ENCODE results near the gene TOLLIP.

TOLLIP gene

DNA sequence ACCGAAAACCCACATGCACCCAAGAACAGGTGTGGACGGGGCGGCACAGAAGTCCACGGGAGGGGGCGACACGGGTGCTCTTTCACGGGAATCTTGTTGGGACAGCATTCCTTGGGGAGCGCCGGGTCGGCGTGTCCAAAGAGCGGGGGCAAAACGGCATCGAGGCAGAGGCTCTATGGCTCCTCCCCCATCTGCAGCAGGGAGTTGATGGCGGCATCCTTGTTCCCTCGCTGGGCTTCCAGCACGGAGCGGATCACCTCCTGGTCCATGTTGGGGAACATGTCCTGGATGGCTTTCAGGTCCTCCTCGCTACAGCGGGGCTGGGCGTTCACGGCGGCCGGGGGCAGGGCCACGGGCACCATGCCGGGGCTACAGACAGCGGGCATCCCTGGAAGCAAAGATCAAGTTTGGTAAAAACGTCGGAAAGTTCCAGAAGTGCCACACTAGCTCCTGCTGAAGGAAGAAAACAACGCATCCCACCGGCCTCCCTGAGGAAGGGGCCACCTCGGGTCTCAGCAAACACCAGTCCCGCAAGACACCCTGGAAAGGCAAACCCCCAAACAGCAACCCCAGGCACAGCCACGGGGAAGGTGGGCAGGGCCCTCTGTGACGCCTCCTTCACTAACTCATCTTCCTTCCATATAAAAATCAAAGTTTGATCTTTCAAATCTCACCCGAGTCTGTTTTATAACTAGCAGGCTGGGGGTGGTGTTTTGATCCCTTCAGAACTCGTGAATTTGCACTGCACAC lies 32.4 kb downstream of the TOLLIP start:
- Histone ChIP-seq H3K79me2 (no peaks in the 10 kb centered on the region), H3K27ac (no peak overlapping the region), H3K9ac (no peak overlapping the region), H3K9me3 (ENCODE audit: control insufficient read depth, low read length) (no peaks in the 10 kb centered on the region), H3K4me3 (ENCODE audit: low read depth, low read length) (no peak overlapping the region), H3K36me3 (ENCODE audit: control insufficient read depth, insufficient read depth, low read length) (no peaks in the 10 kb centered on the region), H3K4me2 (ENCODE audit: low read length) (no peak overlapping the region), H3K27me3 (ENCODE audit: control insufficient read depth, insufficient read depth, low read length) (no peaks in the 10 kb centered on the region), H2AFZ (no peak overlapping the region), H3K4me1 (no peaks in the 10 kb centered on the region)
- TF ChIP-seq, protein P1, sequence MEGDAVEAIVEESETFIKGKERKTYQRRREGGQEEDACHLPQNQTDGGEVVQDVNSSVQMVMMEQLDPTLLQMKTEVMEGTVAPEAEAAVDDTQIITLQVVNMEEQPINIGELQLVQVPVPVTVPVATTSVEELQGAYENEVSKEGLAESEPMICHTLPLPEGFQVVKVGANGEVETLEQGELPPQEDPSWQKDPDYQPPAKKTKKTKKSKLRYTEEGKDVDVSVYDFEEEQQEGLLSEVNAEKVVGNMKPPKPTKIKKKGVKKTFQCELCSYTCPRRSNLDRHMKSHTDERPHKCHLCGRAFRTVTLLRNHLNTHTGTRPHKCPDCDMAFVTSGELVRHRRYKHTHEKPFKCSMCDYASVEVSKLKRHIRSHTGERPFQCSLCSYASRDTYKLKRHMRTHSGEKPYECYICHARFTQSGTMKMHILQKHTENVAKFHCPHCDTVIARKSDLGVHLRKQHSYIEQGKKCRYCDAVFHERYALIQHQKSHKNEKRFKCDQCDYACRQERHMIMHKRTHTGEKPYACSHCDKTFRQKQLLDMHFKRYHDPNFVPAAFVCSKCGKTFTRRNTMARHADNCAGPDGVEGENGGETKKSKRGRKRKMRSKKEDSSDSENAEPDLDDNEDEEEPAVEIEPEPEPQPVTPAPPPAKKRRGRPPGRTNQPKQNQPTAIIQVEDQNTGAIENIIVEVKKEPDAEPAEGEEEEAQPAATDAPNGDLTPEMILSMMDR (IDR thresholded peaks at IDR 0.05), result no peak

DNA sequence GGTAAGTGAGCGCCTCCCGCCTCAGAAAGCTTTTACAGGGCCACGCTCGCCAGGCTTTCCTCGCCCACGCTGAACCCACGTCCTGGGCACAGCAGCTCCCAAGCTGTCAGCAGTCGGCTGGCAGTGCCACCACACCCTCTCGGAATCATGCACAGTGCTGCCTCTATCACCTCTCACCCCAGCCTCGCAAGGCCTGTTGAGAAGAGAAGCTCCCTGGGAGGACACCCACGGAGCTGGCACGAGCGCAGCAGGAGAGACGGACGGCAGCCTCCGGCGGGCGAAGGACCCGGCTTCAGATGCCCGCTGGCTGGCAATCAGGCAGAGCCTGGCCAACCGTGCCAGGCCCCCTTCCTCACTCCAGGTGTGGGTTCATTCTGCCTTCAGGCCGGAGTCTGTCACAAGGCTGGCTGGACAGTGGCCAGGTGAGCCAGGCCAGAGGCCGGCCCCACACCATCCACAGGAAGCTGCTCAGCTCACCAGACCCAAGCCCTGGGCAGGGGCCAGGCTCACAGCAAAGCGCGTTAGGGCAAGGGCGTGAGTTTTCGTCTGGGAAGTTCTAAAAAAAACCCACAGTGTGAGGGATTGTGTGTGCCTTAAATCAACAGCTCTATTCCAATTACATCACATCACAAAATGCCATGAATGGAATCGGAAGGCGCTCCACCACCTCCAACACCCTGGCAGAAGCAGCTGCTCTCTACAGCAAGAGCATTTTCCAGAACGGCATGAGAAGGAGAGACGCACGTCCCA lies 33.2 kb downstream of the TOLLIP start:
- Histone ChIP-seq H3K27ac (no peak overlapping the region), H3K36me3 (ENCODE audit: control insufficient read depth, insufficient read depth, low read length) (no peaks in the 10 kb centered on the region), H3K9me3 (ENCODE audit: control insufficient read depth, low read length) (no peaks in the 10 kb centered on the region), H3K27me3 (ENCODE audit: control insufficient read depth, insufficient read depth, low read length) (no peaks in the 10 kb centered on the region), H3K4me1 (no peaks in the 10 kb centered on the region), H3K4me3 (ENCODE audit: low read depth, low read length) (no peak overlapping the region), H3K79me2 (no peaks in the 10 kb centered on the region), H2AFZ (no peak overlapping the region), H3K9ac (no peak overlapping the region), H3K4me2 (ENCODE audit: low read length) (no peak overlapping the region)
- TF ChIP-seq, protein P1 (IDR thresholded peaks at IDR 0.05), result no peak

DNA sequence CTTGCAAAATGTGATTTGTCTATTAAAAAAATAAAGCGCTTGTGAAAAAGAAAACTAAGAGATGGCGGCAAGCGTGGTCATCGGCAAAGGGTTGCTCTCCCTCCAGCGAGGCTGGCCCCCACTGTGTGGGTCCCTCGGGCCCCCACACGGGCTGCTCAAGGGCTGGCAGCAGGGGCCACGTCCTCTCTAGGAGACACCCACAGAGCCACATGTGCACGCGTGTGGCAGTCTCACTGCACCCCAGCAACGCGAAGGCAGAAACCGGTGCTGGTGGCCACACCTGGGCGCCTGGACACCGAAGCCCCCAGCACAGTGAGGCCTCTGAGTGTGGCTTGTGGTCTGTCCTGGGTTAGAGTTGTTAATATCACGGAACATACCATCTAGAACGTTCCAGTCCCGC lies 34.4 kb downstream of the TOLLIP start:
- no peak overlapping the region for H3K4me3 ChIP-seq (ENCODE audit: low read depth, low read length)
- no peaks in the 10 kb centered on the region for H3K9me3 ChIP-seq (ENCODE audit: control insufficient read depth, low read length)
- TF ChIP-seq, protein P1 (IDR thresholded peaks at IDR 0.05), result no peak
- H3K4me1 ChIP-seq, result no peaks in the 10 kb centered on the region
- no peak overlapping the region for H2AFZ ChIP-seq
- no peak overlapping the region for H3K9ac ChIP-seq
- no peak overlapping the region for H3K4me2 ChIP-seq (ENCODE audit: low read length)
- no peaks in the 10 kb centered on the region for H3K79me2 ChIP-seq
- no peaks in the 10 kb centered on the region for H3K27me3 ChIP-seq (ENCODE audit: control insufficient read depth, insufficient read depth, low read length)
- H3K36me3 ChIP-seq (ENCODE audit: control insufficient read depth, insufficient read depth, low read length), result no peaks in the 10 kb centered on the region
- H3K27ac ChIP-seq, result no peak overlapping the region

DNA sequence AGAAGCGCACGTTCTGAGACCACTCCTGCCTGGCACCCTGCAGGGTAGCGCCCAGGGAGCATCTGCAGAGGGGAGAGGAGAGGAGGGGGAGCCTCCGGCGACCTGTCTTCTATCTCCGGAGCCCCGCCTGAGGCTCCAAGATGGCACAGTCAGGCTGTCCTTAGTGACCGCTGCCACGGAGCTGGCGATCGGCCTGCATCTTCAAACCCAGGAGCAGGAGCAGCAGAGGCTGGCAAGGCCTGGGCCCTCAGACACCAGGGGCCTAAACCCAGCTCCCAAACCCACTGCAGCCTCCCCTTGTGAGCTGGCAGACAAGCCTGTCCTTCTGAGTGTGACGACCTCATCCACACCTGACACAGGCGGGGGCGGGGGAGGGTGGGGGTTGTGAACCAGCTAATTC lies 34.9 kb downstream of the TOLLIP start:
- no peaks in the 10 kb centered on the region for H3K4me1 ChIP-seq
- no peak overlapping the region for H3K4me3 ChIP-seq (ENCODE audit: low read depth, low read length)
- H3K27ac ChIP-seq, result no peak overlapping the region
- H2AFZ ChIP-seq, result no peak overlapping the region
- H3K27me3 ChIP-seq (ENCODE audit: control insufficient read depth, insufficient read depth, low read length), result no peaks in the 10 kb centered on the region
- H3K36me3 ChIP-seq (ENCODE audit: control insufficient read depth, insufficient read depth, low read length), result no peaks in the 10 kb centered on the region
- H3K4me2 ChIP-seq (ENCODE audit: low read length), result no peak overlapping the region
- TF ChIP-seq, protein P1 (IDR thresholded peaks at IDR 0.05), result no peak
- H3K9me3 ChIP-seq (ENCODE audit: control insufficient read depth, low read length), result no peaks in the 10 kb centered on the region
- no peak overlapping the region for H3K9ac ChIP-seq
- H3K79me2 ChIP-seq, result no peaks in the 10 kb centered on the region

Data from parathyroid adenoma (tissue), 2 donors.